Mesenteric fat pad (tissue), 1 donor: Measurements from ENCODE around the gene SALL4. TPM values are rescaled to one million over a fixed set of nuclear protein-coding genes. Genes with fewer than 3 reads are reported as not detected.
"Not testable (repeated sequence)": the region's sequence is repeated elsewhere in the genome, so short reads cannot be mapped to it uniquely, and the experiment has no call there.

ENCODE experiments used
- DNase-seq: peaks from one replicate; pipeline ENCODE4 v3.0.0-alpha.2; 2020; ENCODE audit warnings: low spot score
- total RNA-seq: library from RNA; stranded (reverse); fragmentation: NEBNext Ultra II Directional; extraction: Animal tissue kit (Norgen Biotek cat#: 25700); gene quantifications from one replicate; pipeline ENCODE4 v1.2.1, GENCODE V29; 2021
- donor health status: DM: yes; HTN: yes; CAD: no.

SALL4 gene
- total RNA-seq, 1 donor from 2014 or later, result 0.16 TPM

DNA sequence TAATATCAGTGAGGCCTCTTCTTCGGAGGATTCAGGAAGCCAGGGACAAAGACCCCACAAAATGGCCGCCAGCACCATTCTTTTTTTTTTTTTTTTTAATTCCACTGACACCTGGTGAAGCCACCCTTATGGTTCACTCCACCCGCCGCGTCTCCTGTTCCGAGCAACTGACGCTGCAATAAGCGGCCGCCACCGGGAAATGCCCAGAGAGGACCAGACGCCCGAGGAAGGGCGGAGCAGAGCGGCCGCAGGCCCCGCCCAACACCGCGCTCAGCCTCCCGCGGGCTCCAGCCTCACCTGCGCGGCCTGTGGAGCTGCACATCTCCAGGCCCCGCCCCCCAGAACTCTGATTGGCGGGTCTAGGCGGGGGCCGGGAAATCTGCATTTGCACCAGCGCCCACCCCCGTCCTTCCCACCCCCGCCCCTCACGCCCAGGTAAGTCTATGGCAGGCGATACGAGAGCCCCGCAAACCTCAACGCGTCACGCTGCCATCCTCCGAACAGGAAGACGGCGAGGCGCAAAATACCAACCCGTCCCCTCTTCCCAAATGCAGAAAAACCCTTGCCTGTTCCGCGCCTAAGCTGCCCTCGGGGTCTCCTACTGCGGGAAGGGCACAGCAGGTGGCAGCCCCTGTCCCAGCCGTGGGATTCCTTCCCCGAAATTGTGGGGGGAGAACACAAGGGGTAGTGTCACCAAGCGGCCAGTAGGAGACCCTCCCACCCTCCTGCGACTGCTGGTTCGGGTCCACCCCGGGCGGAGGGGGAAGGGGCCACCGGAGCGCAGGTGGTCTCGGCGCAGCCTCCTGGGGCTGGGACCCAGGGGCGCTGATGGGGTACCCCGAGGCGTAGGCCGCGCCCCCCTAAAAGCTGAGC, 35.1 kb downstream of the SALL4 start:
- DNase-seq, result peak; percentile 92

DNA sequence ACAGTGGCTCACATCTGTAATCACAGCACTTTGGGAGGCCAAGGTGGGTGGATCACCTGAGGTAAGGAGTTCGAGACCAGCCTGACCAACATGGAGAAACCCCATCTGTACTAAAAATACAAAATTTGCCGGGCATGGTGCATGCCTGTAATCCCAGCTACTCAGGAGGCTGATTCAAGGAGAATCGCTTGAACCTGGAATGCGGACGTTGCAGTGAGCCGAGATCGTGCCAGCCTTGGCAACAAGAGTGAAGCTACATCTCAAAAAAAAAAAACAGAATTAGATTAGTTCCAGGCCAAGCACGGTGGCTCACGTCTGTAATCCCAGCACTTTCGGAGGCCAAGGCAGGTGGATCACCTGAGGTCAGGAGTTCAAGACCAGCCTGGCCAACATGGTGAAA, 36.9 kb downstream of the SALL4 start:
- DNase-seq, result not testable (repeated sequence)

DNA sequence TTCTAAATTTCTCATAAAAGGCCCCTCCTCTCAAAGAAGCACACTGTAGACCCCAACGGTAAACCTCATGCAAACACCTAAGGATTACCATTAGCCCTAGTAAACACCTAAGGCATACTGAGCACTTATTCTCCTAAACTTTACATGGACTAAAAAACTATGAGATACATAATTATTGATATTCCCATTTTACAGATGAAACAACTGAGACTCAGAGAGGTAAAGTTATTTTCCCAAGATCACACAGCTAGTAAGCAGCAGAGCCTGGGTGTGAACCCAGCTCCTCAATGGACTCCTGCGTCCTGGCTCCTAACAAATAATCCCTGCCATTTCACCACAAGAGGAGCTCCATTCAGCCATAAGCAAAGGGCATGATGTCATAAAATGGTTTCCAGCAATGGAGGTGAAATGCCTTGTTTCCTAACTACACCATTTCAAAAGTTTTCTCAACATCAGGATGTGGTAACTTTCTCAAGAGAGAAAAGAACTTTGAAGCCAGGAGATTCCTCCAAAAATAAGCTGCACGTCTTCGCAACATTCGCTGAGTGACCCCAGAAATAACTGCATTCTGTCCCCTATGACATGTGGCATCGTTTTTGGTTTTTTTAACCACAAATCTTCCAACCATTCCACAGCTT, 38.2 kb downstream of the SALL4 start:
- no peak for DNase-seq

- DNase-seq, result no peak
Measured at GRCh38 chr20:51760905-51761546, 41.3 kb downstream of the SALL4 start.

DNA sequence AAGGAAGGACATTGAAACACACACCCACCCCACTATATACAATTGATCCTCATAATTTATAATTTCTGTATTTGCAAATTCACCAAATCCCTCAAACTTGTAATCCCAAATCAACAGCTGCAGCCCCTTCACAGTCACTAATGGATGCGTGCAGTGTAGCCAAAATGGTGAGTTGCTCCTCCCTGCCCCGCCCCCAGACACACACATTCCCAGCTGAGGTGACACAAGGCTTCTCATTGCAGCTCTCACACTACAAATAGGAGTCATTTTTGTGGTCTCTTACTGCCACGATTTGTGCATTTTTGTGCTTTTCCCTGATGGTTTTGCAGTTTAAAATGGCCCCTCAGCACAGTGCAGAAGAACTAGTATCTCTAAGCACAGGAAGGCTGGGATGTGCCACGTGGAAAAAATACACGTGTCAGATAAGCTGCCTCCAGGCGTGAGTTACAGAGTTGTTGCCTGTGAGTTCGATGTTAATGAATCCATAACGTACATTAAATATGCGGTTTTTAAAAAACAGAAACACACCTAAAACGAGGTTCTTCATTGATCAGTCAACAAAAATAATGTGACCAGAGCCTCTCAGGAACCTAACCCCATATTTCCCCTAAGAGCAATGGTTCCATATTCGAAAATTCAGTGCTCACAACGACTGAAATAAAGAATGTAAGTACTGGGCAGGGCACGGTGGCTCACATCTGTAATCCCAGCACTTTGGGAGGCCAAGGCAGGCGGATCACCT, 42.4 kb downstream of the SALL4 start:
- no peak for DNase-seq

GRCh38 chr20:51758978-51759544, 43.3 kb downstream of the SALL4 start:
- no peak for DNase-seq

DNA sequence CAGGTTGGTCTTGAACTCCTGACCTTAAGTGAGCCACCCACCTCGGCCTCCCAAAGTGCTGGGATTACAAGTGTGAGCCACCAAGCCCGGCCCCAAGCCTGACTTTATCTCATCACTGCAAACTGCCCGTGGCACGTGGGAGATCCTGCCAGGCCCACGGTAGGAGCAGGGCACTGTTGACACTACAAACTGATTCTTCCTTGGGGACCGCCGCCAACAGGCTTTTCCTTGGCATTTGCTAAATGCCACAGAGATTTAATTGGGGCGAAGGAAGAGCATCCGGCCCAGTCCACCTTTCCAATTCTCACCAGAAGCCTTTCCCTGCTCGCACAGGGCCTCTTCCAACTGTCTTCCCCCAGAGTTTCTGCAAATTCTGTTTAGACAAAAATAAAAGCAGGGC, 45.1 kb downstream of the SALL4 start:
- no peak for DNase-seq

GRCh38 chr20:51756653-51757052, 45.7 kb downstream of the SALL4 start:
- no peak for DNase-seq

GRCh38 chr20:51753220-51753619, 49.1 kb downstream of the SALL4 start:
- not testable (repeated sequence) for DNase-seq

DNA sequence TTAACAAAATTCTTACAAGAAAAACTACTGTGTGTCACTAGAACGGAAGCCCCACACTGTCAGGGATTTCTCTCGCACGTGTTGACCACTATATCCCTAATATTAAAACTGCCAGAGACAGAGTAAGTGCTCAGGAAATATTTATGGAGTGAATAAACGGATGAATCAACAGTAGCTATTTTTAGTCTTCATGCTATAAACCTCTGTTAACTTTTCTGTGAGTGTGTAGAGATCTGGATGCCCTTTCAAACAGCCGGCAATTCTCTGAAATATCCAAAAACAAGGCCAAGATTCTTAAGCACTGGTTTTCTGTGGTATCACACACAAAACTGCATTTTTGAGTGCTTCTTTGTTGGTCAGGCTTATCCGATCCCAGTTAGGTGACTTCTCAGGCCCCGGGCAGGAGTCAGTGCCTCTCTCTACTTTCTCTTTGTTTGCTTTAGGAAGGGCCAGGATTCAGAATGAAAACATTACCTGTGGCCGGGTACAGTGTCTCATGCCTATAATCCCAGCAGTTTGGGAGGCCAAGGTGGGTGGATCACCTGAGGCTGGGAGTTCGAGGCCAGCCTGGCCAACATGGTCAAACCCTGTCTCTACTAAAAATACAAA, 49.9 kb downstream of the SALL4 start:
- no peak for DNase-seq

DNA sequence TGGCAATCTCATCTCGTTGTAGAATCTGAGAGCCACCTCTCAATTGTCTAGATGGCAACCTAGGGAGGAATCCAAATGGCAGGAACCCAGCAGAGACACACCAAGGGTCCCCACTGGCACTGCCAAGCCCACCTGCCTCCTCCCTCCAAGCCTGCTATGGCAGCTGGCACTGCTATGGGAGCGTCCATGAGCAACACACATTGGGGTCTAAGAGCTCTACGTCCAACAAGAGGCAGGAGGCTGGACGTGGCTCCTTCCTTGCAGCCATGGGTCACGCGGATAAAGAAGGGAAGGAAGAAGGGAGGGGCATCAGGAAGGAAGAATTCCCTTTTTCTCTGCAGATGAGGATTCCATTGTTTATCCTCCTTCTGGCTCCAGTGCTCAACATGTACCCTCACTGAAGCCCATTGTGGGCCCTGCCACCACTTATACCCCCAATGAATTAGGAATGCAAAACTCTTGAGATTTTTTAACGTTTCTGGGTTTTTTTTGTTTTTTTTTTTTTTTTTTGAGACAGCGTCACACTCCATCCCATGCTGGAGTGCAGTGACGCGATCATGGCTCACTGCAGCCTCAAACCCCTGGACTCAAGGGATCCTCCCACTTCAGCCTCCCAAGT, 51.4 kb downstream of the SALL4 start:
- no peak for DNase-seq

DNA sequence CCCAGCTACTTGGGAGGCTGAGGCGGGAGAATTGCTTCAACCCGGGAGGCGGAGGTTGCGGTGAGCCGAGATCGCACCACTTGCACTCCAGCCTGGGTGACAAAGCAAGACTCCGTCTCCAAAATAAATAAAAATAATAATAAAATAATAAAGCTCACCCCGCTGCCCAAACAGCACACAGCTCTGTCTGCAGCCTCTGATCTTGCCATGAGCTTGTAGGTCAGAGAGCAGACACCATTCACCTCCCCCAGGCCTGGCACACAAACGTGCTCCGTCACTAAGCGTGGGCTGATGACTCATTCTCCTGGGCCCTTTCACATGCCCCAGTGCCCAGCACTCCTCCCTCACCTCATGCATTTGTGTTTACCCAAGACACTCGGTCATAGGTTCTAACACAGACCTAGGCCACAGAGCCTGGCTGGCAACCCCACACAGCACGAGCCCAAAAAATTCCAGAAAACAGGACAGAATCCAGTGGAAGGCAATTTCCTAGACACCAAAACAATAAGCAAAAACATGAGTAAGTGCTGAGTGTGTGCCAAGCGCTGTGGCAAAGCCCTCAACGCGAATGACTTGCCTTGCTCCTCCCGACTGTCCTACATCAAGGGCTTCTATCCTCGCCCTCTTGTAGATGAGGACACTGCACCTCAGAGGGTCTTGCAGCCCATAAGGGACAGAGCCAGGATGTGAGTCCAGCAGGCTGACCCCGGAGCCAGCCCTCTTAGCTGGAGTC, 52.1 kb downstream of the SALL4 start:
- no peak for DNase-seq

- DNase-seq, result no peak
Measured at GRCh38 chr20:51749674-51750036, 52.7 kb downstream of the SALL4 start.

- DNase-seq, result no peak
Measured at GRCh38 chr20:51747182-51747911, 55.0 kb downstream of the SALL4 start.

- DNase-seq, result no peak
Measured at GRCh38 chr20:51745804-51746203, 56.5 kb downstream of the SALL4 start.

DNA sequence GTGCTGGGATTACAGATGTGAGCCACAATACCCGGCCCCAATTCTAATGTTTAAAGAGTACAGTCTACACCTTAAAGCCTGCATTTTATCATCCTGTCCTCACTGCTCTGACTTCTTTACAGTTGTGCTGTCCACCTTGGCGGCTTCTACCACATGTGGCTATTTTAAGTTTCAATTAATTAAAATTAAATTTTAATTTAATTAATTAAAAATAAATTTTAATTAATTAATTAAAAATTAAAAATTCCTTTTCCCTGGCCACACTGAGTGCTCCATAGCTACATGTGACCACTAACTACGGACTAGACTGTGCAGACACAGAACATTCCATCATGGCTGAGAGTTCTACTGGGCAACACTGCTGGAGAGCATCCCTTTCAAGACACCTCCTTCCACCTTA, 61.5 kb downstream of the SALL4 start:
- DNase-seq, result no peak

GRCh38 chr20:51740308-51740707, 62.0 kb downstream of the SALL4 start:
- DNase-seq, result not testable (repeated sequence)

DNA sequence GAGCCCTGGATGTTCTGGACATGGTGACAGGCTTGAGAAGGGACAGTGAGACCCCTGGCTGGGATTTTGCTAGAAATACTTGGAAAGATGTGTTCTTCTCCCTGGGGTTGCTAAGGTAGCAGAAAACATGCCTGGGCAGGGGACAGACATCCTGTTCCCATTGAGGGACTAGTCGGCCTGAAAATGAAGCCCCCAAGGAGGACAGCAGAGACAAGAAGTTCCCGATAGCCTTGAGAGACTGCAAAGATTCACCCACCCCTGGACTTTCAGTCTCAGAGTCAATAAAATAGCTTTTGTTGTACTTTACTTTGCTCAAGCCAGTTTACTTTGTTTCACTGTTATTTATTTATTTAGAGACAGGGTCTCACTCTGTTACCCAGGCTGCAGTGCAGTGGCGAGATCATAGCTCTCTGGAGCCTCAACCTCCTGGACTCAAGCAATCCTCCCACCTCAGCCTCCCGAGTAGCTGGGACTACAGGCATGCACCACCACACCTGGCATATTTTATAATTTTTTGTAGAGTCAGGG, 62.5 kb downstream of the SALL4 start:
- no peak for DNase-seq
